ENCODE data around the gene CRABP2. TPM values are rescaled to one million over a fixed set of nuclear protein-coding genes. Genes with fewer than 3 reads are reported as not detected.

The CRABP2 gene
- total and polyA plus RNA-seq, 2 of the 13 experiments (the other 11 are each of a cell fraction or from before 2014, with no cell fraction given) = 0.40 to 0.60 TPM

- TF ChIP-seq ETS1 (CRISPR knock-in tag; IDR thresholded peaks at IDR 0.05) = no peak
- TF ChIP-seq HDAC2 (CRISPR knock-in tag; IDR thresholded peaks at IDR 0.05) = no peak; the same call in 1 of the 2 replicates
- no peak for TF ChIP-seq ZNF7 (CRISPR knock-in tag; IDR thresholded peaks at IDR 0.05)
- no peak for TF ChIP-seq MLLT10 (CRISPR knock-in tag; IDR thresholded peaks at IDR 0.05)
- TF ChIP-seq KLF13 (CRISPR knock-in tag; IDR thresholded peaks at IDR 0.05) = no peak
- TF ChIP-seq ZNF737 (CRISPR knock-in tag; IDR thresholded peaks at IDR 0.05; ENCODE audit: borderline replicate concordance) = no peak
- TF ChIP-seq ZNF136 (CRISPR knock-in tag; IDR thresholded peaks at IDR 0.05; ENCODE audit: low read depth) = no peak
- TF ChIP-seq ISX (CRISPR knock-in tag; conservative IDR thresholded peaks at IDR 0.05) = no peak
- TF ChIP-seq ATF7 (IDR thresholded peaks at IDR 0.05) = no peak
- no peak for TF ChIP-seq ATF7 (CRISPR knock-in tag; IDR thresholded peaks at IDR 0.05)
- TF ChIP-seq U2AF1 (optimal IDR thresholded peaks at IDR 0.05; ENCODE audit: low read depth, low read length) = no peak
- no peak for TF ChIP-seq PTBP1 (IDR thresholded peaks at IDR 0.05; ENCODE audit: low read depth, low read length, poor library complexity, severe bottlenecking)
- TF ChIP-seq RAD51 (IDR thresholded peaks at IDR 0.05; ENCODE audit: borderline replicate concordance) = no peak
- no peak for TF ChIP-seq GZF1 (CRISPR knock-in tag; IDR thresholded peaks at IDR 0.05)
- no peak for TF ChIP-seq NFYC (CRISPR knock-in tag; IDR thresholded peaks at IDR 0.05)
- TF ChIP-seq CBFB (CRISPR knock-in tag; IDR thresholded peaks at IDR 0.05) = no peak
- TF ChIP-seq ZNF235 (CRISPR knock-in tag; IDR thresholded peaks at IDR 0.05; ENCODE audit: borderline replicate concordance) = no peak
- TF ChIP-seq KDM5A (IDR thresholded peaks at IDR 0.05; ENCODE audit: borderline replicate concordance, low read length) = no peak
- TF ChIP-seq ZFP90 (CRISPR knock-in tag; IDR thresholded peaks at IDR 0.05; ENCODE audit: borderline replicate concordance) = no peak
- TF ChIP-seq ZNF232 (CRISPR knock-in tag; IDR thresholded peaks at IDR 0.05; ENCODE audit: borderline replicate concordance) = no peak
- TF ChIP-seq KLF11 (CRISPR knock-in tag; IDR thresholded peaks at IDR 0.05) = no peak
- TF ChIP-seq ZNF280B (CRISPR knock-in tag; IDR thresholded peaks at IDR 0.05; ENCODE audit: borderline replicate concordance) = no peak
- no peak for TF ChIP-seq GATAD2A (CRISPR knock-in tag; IDR thresholded peaks at IDR 0.05)
- TF ChIP-seq TEAD2 (CRISPR knock-in tag; IDR thresholded peaks at IDR 0.05) = no peak
- no peak for TF ChIP-seq ZBTB25 (CRISPR knock-in tag; IDR thresholded peaks at IDR 0.05)
- 0 out of 2 replicates have a peak, but pooled peaks have one; percentile 49 for TF ChIP-seq HDAC1 (CRISPR knock-in tag; IDR thresholded peaks at IDR 0.05)
- TF ChIP-seq SETDB1 (CRISPR knock-in tag; IDR thresholded peaks at IDR 0.05; ENCODE audit: borderline replicate concordance) = no peak
- TF ChIP-seq ZNF253 (CRISPR knock-in tag; IDR thresholded peaks at IDR 0.05; ENCODE audit: borderline replicate concordance) = no peak
Observed at GRCh38 chr1:156749419-156750118, 44.2 kb upstream of the CRABP2 start (continued).
